GM21786 (cell line): ENCODE results near the gene FNDC10.
"Not testable (repeated sequence)": the region's sequence is repeated elsewhere in the genome, so short reads cannot be mapped to it uniquely, and the experiment has no call there.

Source experiments
- ATAC-seq: cut with Tn5 transposase; IDR thresholded peaks from one replicate; pipeline ENCODE4 v1.9.1; 2021; ENCODE audit not compliant: unreplicated experiment

The FNDC10 gene

GRCh38 chr1:1599935-1600860, at the start of gene FNDC10:
Gene FNDC10, minus strand, starts transcription at chr1:1600135. Its CDS starts 120 bp downstream, at chr1:1600015.
- ATAC-seq = no peak

GRCh38 chr1:1648265-1648664, 48.3 kb upstream of the FNDC10 start:
- ATAC-seq = not testable (repeated sequence)

DNA sequence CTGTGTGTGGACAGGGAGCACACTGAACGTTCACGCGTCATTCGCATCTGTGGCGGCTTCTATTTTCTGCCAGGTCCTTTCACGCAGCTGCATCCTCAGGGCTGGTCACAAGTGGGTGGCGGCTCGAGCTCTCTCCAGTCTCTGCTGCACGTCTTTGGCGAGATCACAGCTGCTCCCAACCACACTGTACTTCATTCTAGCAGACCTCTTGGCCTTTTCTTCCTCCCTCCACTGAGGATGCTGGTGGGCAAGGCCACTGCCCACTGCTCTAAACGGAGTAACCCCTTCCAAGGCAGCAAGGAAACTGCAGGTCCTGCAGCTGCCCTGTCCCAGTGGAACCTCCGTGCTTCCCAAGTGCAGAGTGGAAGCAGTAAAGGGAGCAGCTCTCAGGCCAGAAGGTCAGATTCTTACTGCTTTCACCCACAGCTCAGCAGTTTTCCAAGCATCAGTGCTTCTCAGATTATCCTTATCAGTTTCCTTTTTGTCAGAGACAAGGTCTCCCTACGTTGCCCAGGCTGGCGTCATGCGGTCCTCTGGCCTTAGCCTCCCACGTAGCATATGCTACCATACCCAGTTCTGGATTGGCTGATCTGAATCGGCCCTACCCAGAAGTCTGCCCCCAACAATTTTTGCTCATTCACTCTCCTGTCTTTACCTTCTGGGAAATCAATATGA, 47.8 kb upstream of the FNDC10 start:
- not testable (repeated sequence) for ATAC-seq

DNA sequence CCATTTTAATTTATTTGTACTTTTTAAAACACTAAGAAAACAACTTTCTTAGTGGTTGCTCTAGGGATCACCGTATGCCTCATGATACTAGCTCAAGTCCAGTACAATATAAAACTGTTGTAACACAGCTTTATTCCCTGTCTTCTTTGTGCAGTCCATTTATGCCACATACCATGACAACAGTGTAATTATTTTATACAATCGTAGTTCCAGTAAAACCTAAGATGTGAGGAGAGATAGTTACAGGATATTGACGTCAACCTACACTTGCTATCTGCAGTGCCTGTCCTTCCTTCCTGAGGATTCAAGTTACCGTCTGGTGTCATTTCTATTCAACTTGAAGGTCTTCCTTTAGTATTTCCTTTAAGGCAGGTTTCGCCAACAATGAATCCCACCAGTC, 46.4 kb upstream of the FNDC10 start:
- ATAC-seq = not testable (repeated sequence)

GRCh38 chr1:1640711-1641461, 41.0 kb upstream of the FNDC10 start:
- ATAC-seq = not testable (repeated sequence)

- ATAC-seq = not testable (repeated sequence)
These were observed 40.1 kb upstream of the FNDC10 start for GRCh38 chr1:1640081-1640480.

DNA sequence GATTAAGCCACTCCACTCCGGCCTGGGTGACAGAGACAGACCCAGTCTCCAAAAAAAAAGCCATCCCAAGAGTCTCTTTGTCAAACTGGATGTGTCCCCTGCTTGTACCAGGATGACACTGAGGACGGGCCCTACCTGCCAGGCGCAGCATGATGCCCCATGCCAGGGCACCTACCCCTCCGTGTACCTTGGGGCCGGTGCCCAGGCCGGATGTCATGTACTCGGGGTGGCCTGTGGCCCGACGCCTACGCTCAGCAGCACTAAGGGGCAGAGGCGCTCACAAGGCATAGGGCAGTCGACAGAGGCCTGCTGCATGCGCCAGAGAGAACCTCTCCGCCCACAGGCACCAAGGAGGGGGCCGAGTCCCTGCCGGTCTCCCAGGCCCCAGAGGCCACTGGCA, 39.4 kb upstream of the FNDC10 start:
- not testable (repeated sequence) for ATAC-seq

- ATAC-seq = not testable (repeated sequence)
These were observed 38.6 kb upstream of the FNDC10 start for GRCh38 chr1:1638528-1638927.

DNA sequence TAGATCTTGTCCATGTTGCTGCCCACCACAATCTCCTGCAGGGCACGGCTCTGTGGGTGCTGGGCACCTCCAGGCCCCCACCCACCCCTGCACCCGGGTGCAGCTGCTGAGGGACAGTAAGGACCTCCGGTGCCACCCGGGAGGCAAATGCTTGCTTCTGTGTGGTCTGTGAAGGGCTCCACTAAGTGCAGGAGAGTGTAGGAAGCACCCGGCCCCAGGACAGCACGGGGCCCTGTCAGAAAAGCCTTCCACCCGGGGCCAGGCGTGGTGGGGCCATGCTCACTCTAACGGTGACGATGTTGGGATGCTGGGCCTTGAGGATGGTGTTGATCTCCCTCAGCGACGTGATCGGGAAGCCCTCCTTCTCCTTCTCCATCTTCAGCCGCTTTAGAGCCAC, 37.5 kb upstream of the FNDC10 start:
- ATAC-seq = not testable (repeated sequence)

- ATAC-seq = not testable (repeated sequence)
These were observed 36.9 kb upstream of the FNDC10 start for GRCh38 chr1:1636621-1637478.

DNA sequence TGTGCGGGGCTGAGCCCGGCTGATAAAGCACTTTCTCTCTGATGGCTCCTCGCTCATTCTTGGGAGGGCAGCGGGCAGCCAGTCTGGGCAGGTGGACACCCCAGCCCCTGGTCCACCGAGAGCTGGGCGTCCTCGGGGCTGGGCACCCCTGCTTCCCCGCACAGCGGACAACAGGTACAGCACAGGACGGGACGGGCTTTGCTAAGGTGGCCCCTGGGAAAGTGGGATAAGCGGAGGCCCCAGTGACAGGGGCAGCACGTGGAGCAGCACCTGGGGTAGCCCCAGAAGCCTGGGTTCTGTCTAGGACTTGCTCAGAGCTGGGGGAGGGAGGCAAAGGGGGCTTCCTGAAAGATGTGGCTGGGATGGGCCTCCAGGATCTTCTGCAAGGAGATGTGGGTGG, 34.7 kb upstream of the FNDC10 start:
- not testable (repeated sequence) for ATAC-seq

DNA sequence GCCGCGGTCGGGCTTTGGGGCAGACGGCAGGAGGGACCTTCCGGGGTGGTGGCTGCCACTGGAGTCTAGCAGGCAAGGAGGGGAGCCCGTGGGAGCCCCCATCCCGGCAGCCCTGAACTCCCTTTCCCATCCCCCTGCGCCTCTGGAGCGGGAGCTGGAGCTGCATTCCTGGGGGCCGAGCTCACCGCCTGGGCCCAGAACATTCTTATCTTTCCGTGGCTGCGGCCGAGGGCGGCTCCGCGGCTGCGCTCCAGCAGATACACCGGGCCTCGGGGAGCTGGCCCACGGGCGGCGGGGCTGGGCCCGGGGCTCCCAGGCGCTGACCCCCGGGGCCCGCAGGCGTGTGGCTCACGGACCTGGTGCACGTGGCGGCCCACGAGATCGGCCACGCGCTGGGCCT, 33.5 kb upstream of the FNDC10 start:
- ATAC-seq = not testable (repeated sequence)

- ATAC-seq = no peak
These were observed 32.0 kb upstream of the FNDC10 start, which contains the start of gene MMP23B for GRCh38 chr1:1631782-1632420. Gene MMP23B, plus strand, starts transcription at chr1:1632173. Its CDS starts 46 bp downstream, at chr1:1632219.

DNA sequence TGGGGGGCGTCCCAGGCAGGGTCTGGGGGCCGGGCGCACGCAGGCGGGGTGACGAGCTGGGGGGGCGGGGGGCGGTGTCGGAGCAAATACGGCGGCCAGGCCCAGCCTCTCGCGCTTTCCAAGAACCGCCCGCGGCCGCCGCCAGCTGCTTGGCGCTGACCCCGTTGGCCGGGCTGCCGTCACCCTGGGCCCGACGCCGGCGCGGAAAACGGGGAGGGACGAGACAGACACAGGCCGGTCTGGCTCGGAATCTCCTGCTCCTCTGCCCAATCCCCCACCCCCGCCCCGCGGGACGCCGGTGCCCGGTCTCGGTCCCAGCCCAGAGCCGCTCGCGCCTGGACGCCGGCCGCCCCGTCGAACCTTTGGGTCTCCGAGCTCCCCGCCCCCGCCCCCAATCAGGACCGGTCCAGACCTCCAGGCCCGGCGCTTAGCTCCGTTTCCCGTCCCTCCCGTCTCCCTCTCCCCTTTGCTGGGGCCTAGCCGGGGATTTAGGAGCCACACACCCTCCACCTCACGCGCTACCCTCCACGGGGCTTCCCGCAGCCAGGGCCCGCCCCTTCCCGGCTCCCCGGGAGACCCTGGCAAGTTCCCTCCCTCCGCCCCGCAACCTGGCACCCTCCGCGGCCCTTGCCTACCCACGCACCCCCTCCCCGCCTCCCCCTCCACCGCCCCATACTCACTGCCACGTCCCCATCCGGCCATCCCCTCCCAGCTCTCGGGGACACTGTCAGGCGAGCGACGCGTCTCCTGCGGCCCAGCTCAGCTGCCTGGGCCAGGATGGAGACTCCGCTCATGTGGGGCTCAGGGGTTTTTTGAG, 31.2 kb upstream of the FNDC10 start:
- no peak for ATAC-seq

- peak; percentile 63 for ATAC-seq
These were observed 30.4 kb upstream of the FNDC10 start for GRCh38 chr1:1630191-1630964.

- no peak for ATAC-seq
These were observed 29.7 kb upstream of the FNDC10 start for GRCh38 chr1:1629430-1630190.

- no peak for ATAC-seq
These were observed 29.0 kb upstream of the FNDC10 start for GRCh38 chr1:1628754-1629429.
